ELF-1 (cell line): ENCODE measurements around the gene C11orf24.
"Not testable (repeated sequence)": the region's sequence is repeated elsewhere in the genome, so short reads cannot be mapped to it uniquely, and the experiment has no call there.

ENCODE experiments used
- DNase-seq: peaks from one replicate; pipeline ENCODE4 v3.0.0-alpha.2; 2016; ENCODE audit warnings: low read depth, low spot score

Gene C11orf24

DNA sequence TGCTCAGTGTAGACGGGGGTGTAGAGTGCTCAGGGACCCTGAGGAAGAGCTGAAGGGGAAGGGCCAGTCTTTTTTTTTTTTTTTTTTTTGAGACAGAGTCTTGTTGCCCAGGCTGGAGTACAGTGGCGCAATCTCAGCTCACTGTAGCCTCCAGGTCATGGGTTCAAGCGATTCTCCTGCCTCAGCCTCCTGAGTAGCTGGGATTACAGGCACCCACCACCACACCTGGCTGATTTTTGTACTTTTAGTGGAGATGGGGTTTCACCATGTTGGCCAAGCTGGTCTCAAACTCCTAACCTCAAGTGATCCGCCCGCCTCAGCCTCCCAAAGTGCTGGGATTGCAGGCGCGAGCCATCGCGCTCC lies 27.7 kb upstream of the C11orf24 start:
- not testable (repeated sequence) for DNase-seq

DNA sequence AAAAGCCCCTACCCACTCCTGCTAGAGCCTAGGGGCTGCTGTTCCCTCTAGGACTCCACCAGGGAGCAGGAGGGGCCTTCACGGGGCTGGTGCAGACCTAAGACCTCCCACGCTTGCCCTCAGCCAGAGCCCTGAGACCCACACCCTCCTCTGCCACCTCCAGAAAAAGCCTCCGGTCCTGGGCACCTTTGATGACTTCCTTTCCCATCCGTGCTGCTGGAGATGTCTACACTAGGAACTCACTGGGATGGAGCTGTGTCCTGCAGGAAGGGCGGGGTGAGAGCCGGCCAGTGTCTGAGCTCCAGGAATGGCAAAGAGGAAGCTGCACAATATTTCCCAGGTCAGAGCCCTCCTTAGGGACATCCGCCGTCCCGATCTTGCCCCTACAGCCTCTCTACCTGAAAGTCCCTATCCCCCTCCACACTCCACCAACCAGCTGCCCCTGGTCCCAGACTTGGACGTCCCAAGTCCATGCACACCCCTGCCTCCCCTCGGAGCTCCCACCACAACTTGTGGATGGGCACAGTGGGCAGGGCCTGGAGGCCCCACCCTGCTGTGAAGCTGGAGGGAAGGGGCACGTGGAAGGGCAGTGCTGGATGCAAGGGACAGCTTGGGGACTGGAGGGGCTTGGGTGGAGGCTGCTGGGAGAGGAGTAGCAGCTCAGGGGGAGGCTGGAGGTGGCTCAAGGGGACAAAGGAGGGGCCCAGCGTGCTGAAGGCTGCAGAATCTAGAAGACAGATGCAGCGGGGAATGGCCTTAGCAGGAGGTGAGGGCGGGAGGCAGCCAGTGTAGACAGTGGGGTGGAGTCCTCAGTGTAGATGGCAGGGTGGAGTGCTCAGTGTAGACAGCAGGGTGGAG lies 27.1 kb upstream of the C11orf24 start:
- DNase-seq: no peak

DNA sequence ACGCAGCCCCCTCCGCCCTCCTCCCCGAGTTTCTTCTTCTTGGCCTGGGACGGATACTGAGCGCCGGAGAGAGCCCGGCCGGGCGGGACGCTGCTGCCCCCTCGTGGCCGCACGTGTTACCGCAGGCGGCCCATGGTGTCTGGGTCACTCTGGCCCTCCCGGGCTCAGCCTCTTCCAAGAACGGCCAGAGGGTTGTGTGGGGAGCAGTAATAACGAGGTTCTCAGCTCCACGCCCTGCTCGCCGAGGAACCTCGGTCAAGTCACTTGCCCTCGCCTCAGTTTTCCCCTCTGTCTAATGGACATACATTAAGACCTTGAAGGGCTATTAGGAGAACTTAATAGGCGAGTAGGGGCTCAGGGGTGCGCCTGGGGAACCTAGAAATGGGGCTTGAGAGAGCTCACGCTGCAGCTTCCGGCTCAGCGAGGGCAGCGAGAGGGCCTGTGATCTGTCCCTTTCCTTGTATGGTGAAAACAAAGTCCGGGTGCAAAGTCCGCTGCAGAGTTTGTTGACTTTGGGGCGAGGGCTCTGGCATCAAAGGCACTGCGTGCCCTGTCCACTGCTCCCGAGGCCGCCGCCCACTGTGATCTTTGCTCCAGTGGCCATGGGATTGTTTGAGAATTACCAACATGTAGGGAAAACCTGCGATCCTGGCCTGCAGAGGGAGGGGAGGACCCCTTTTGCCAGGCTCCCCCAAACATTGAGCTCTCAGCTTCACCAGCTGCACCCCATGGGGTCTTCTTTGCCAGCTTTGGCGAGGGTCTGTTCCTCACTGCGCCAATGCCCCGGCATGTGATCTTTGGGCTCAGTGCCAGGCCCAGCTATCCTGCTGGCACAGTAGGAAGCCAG lies 26.3 kb upstream of the C11orf24 start:
- DNase-seq: peak; percentile 89

DNA sequence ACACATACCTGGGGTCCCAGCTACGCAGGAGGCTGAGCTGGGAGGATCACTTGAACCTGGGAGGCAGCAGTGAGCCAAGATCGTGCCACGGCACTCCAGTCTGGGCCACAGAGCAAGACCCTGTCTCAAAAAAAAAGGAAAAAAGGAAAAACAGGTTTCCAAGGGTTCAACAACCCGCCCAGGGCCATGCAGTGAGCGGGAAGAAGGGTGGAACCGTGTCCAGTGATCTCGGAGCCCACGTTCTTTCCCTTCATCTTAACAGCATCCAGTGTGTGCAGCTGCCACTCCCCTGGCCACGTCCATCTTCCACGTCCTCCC lies 25.7 kb upstream of the C11orf24 start:
- no peak for DNase-seq

DNA sequence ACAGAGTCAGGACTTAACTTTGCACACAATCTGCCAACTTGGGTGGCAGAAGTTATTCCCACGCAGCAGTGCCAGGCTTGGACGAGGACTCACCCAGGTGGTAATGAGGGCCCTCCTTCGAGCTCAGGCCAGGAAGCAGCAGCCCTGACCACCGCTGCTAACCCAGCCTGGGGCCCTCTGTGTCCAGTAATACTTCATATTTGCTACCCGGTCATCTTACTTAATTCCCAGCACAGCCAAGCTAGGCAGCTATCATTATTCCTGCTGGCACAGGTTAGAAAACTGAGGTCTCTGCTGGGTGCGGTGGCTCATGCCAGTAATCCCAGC lies 25.2 kb upstream of the C11orf24 start:
- DNase-seq: no peak

DNA sequence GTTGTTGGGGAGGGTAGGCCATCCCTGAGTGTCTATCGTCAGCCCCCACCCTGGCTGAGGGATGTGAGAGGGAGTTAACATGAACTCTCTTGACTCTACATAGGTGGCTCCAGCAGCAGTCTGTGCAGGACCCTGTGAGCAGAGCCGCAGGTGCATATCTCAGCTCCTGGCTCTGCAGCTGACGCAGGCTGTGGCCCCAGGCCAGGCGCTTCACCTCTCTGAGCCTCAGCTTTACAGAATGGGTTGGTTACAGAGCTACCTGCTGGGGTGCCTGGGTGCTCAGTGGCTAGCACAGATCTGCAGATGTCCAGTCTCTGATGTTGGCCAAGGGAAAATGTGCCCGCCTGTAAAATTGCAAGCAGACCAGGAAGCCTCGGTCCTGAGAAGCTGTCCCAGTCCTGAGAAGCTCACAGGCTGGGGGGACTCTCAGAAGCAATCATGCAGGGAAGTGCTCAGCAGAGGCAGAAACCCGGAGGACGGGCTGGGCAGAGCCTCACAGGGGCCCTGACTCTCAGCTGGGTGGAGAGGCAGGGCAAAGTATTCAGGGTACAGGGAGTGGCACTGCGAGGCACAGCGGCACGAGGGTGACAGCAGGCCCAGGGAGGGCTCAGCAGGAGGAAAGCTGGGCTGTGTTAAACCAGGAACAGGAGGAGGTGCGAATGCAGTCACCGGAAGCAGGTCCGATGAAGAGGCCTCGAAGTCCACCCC lies 24.7 kb upstream of the C11orf24 start:
- no peak for DNase-seq

DNA sequence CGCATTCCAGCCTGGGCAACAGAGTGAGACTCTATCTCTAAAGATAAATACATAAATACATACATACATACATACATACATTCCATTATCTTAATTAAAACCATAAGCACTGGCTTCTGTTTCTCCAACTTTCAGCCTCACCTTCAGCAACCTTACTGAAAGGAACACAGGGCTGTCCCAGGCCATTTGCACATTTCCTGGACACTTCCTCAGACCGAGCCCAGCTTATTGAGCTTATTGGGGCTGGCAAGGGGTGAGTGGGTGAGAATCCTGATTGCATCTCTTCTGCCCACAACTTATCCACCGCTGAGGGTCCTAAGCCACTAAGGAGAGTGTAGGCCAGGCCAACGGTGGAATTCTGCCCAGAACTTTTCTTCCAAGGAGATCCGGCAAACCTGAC lies 24.2 kb upstream of the C11orf24 start:
- no peak for DNase-seq

DNA sequence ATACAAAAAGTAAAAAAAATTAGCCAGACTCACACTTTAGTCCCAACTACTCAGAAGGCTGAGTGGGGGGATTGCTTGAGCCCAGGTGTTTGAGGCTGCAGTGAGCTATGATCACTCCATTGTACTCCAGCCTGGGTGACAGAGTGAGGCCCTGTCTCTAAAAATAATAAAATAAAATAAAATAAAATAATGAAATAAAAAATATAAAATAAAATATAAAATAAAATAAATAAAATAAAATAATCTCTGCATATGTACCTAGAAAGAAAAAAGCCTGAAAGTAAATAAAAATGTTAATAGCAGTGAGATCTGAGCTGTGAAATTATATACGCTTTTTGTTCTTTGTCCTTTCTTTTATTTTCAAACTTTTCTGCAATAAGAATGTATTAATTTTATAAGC lies 23.5 kb upstream of the C11orf24 start:
- no peak for DNase-seq

DNA sequence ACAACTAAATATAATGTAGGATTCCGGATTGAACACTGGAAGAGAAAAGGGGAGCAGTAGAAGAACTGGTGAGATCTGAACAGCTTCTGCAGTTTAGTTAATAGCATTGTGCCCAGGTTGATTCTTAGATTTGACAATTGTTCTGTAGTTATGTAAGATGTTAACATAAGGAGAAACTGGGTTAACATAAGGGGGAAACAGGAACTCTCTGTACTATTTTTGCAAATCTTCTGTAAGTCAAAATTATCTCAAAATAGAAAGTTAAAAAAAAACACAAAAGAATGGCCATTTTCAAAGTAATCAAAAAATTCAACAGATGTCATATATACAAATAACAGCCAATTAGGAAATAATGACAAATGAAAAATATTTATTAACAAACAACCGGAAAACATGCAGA lies 21.9 kb upstream of the C11orf24 start:
- no peak for DNase-seq

DNA sequence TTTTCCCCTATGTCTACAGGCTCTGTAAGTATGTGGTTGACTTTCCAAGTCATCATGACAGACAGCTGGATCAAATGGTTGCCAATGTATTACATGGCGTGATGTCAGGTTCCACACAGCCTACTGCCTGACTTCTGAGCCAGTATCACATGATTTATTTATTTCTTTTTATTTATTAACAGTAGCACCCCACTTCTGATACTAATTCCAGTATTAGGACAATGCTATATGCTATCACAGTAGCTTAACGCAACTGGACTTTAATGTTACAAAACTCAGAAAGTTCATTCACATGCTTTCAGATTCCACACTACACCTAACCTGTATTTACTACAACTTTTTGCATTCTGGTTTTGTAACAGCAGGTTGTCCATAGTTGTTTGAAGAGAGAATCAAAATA lies 17.7 kb upstream of the C11orf24 start:
- no peak for DNase-seq

DNA sequence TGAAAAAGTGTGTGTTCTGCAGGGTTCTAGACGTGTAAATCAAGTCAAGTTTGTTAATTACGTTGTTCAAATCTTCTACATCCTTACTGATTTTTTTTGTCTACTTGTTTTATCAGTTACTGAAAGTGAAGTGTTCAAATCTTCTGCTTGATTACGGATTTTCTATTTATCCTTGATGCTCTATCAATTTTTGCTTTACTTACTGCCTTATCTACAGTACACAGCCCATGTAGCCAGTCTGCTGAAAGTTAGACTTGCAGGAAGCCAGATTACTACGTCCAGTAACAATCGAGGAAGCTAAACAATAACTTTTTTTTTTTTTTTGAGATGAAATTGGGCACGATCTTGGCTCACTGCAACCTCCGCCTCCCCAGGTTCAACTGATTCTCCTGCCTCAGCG lies 15.6 kb upstream of the C11orf24 start:
- DNase-seq: no peak

DNA sequence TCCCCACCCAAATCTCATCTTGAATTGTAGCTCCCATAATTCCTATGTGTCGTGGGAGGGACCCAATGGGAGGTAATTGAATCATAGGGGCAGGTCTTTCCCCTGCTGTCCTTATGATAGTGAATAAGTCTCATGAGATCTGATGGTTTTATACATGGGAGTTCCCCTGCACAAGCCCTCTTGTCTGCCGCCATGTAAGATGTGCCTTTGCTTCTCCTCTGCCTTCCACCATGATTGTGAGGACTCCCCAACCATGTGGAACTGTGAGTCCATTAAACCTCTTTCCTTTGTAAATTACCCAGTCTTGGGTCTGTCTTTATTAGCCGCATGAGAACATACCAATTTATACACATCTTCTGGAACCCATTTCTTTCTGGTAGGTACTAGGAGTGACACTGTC lies 12.8 kb upstream of the C11orf24 start:
- not testable (repeated sequence) for DNase-seq

DNA sequence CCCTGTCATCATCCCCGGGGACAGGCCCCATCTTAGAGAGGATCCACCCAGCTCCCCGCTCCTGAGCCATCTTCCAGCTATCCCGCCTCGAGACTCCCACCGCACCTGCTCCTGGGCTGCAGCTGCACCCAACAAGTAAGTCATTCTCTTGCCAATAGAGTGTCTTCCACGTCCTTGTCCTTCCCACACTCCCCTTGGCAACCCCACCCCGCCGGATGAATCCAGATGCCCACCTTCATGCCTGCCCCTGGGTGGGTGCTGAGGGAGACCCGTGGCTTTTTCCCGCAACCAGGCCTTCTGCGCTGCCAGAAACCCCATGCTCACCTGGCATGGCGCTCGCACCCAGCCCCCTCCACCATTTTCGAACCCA lies 11.1 kb upstream of the C11orf24 start:
- no peak for DNase-seq

DNA sequence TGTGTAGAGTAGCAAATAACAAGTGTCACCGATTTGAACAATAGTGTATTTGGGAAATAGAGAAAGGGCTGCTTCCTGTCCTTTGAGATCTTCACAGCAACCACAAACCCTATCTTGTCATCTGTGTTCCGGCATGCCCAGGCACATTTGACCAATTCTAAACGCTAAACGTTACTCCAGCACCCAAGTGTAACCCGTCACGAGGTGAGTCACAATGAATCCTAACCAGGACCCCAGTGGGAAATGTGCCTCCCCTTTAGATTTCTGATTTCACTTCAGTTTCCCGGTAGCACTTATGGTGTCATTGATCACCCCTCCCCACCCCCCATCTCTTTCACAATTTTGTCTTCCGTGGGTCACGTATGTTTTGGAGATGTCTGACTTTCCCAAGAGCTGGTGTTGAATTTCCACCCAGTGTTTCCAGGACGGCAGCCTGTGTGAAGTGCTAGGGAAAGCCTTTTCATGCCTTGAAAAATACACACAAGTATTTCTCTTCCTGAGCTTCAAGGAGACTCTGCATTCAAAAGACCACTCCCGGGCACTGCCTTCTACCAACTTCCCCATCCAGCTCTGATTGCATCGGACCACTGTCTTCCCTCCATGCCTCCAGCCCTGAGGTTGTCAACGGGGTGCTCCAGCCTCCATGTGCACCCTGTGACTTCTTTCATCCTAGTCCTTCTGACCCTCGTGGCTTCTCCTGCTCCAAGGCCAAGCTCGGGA lies 10.5 kb upstream of the C11orf24 start:
- DNase-seq: no peak

DNA sequence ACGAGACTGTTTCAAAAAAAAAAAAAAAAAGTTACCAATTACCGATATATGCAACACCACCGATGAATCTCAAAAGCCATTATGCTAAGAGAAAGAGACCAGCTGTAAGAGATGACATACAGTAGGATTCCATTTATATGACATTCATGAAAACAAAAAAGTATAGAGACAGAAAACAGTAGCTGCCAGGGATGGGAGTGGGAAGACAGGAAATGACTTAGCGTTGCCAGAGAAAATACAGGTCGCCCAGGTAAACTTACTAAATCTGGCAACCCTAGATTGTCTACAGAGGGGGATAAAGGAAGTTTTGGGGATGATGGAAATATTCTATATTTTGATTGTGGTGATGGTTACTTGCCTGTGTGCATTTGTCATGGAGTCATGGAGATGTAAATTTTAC lies 7.9 kb upstream of the C11orf24 start:
- DNase-seq: no peak

DNA sequence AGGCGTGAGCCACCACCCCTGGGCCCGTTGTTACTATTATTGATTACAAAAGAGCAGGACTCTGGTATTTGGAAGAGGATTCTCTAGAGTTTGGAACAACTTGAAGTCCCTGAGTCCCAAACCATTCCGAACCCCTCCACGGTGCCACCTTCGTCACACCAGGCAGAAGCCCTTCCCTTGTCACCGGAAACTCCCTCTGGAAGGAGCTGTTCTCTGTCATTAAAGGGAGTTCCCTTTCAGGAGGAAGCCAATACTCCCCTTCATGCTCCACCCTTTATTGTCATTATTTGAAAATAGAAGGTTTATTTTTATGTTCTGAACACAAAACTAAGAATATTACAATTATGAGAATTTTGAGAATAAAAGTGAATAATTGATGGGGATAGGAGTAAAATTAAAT lies 5.1 kb upstream of the C11orf24 start:
- no peak for DNase-seq

DNA sequence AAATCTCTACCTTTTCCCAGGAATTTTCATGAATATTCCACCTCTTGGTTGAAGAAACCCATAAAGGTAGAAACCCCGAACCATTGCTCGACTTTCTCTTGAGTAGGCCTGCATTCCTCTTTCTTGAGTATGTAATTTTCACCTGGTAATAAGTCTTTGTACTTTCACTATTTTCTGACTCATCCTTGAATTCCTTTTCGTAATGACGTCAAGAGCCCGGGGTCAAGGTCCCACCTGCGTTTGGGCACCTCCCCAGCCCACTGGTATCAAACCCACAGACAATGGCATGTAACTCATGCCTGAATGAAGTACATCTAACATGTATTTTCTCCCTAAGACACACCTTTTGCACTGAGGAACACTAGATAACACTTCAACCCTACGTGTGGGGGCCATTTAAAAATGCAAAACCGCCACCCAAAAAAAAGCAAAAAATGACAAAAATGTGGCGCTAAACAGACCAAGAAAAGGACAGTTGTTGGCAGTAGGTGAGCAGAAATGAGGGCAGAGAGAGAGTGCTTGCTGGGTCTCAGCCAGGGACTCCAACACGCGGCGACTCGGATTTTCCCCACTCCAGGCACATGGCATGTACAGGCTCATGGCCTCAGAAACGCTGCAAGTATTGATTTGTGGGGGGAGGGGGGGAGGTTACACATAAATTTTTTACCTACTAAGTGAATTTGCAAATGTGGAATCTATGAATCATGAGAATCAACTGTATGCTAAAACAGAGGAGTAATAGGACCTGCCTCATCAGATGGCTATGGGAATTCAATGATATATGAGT lies 4.1 kb upstream of the C11orf24 start:
- no peak for DNase-seq

DNA sequence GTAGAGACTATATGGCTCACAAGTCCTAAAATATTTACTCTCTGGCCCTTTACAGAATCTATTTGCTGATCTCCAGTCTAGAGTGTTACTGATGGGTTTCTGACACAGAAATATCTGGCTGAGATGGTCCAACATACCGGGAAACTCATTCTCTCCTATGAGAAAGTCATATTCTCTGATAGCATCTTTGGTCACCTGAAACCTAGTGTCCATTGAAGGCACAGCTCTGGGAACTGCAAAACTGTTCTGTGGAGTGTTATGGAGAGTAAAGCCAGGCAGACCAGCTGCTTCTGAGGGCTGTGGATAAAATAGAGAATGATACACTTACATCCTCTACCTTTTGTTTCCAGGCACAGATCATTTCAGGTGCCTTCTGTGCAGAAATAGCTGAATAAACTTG lies 2.5 kb upstream of the C11orf24 start:
- no peak for DNase-seq

DNA sequence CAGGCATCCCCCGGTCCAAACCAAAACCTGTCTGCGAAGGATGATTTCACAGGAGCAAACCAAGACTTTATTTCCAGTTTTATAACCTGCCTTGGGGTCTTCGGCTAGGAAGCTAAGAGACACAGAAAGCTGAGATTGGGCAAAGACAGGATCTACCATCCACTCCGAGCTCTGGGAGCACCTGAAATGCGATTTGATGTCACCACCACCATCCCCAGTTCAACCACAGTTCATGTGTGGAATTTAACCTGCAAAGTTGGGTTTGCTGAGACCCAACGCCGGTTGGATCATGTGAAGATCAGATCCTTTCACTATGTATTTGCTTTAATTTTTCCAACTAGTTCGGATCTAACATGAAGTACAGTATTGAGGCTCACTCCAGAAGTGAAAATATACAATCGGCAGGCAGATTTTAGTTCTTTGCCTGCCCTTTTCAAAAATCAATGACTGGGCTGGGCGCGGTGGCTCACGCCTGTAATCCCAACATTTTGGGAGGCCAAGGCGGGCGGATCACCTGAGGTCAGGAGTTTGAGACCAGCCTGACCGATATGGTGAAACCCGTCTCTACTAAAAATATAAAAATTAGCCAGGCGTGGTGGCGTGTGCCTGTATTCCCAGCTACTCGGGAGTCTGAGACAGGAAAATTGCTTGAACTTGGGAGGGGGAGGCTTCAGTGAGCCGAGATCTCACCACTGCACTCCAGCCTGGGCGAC lies 1.4 kb upstream of the C11orf24 start:
- DNase-seq: no peak

DNA sequence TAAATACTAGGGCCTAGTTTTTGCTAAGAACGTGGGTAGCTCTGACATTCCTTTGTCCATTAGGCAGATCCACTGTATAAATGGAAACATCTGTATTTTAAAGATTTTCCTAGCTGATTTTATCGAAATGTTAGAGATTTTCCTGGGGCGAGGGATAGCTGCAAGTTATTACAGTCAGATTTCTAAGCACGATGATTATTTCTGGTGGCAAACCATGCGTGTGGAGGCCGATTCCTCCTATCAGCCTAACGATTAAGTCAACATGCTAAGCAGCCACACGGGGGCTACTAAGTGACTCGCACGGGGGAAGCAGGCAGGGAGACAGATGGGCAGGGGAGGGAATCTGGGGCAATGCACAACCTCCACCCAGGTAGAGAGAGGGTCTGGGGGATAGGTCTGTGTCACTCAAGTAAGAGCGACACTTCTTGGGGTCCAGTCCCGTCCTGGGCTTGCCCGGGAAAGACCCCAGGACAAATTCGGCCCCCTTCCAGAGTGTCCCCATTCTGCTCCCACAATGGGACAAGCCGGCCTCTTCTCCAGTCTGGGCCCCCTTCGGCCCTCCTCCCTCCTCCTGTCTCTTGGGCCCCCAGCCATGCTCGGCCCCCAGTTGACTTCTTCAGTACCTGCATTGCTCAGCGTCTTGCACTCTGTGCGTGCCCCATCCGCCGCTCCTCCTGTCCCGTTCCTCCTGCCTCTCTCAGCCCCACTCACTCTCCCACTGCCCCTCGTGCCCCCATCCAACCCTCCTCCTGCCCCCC lies 571 bp downstream of the C11orf24 start:
- peak; percentile 78 for DNase-seq
